ENCODE measurements around the gene EFCAB6. TPM values are rescaled to one million over a fixed set of nuclear protein-coding genes. Genes with fewer than 3 reads are reported as not detected.

Gene EFCAB6
- total and polyA plus RNA-seq, 2 donors = 1.1 to 1.4 TPM

- H3K4me3 ChIP-seq (ENCODE audit: low read length in 2 of 2) = no peak overlapping the region
- no peak overlapping the region for H3K27ac ChIP-seq (ENCODE audit: low read depth in 1 of 2, low read length in 1 of 2)
- 93% methylated on average over 14 of the region's 14 CpGs for WGBS
- no peaks in the 10 kb centered on the region for H3K27me3 ChIP-seq (ENCODE audit: control insufficient read depth in 2 of 2, insufficient read depth in 1 of 2, low read length in 1 of 2)
- no peaks in the 10 kb centered on the region for H3K9me3 ChIP-seq (ENCODE audit: control insufficient read depth in 2 of 2, insufficient read depth in 1 of 2, low read length in 1 of 2)
- DNase-seq (ENCODE audit: low read depth in 6 of 9, low spot score in 9 of 9) = no peak
- H3K36me3 ChIP-seq (ENCODE audit: control insufficient read depth in 2 of 2, insufficient read depth in 2 of 2, low read length in 1 of 2) = no peaks in the 10 kb centered on the region
- H3K4me1 ChIP-seq (ENCODE audit: control insufficient read depth in 2 of 2, insufficient read depth in 2 of 2, low read length in 2 of 2) = no peaks in the 10 kb centered on the region
These were observed 295.0 kb downstream of the EFCAB6 start for GRCh38 chr22:43516996-43517635.

- 89% methylated on average over 14 of the region's 14 CpGs for WGBS
- Histone ChIP-seq H3K4me3 (ENCODE audit: low read length in 2 of 2) (no peak overlapping the region), H3K4me1 (ENCODE audit: control insufficient read depth in 2 of 2, insufficient read depth in 2 of 2, low read length in 2 of 2) (no peaks in the 10 kb centered on the region), H3K27me3 (ENCODE audit: control insufficient read depth in 2 of 2, insufficient read depth in 1 of 2, low read length in 1 of 2) (no peaks in the 10 kb centered on the region), H3K27ac (ENCODE audit: low read depth in 1 of 2, low read length in 1 of 2) (no peak overlapping the region), H3K9me3 (ENCODE audit: control insufficient read depth in 2 of 2, insufficient read depth in 1 of 2, low read length in 1 of 2) (no peaks in the 10 kb centered on the region), H3K36me3 (ENCODE audit: control insufficient read depth in 2 of 2, insufficient read depth in 2 of 2, low read length in 1 of 2) (no peaks in the 10 kb centered on the region)
- no peak for DNase-seq (ENCODE audit: low read depth in 6 of 9, low spot score in 9 of 9)
These were observed 295.7 kb downstream of the EFCAB6 start for GRCh38 chr22:43516386-43516785.

DNA sequence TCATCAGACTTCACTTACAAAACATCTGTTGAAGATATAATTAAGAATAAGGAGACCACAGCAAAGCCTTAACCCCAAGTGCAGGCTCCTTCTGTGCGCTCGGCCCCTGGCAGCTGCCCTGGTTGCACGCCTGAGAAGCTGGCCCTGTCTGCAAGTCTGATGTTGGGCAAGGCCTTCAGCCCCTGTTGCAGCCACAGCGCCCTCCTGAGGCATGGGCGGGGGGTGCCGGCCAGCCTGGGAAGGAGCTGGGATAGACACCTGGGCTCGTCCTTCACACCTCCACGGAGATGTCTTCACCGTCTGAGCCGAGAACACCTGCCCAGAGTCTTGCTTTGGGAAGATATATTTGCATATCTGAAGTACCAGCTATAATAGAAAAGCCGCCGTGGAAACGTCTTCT lies 296.2 kb downstream of the EFCAB6 start:
- DNase-seq (ENCODE audit: low read depth in 6 of 9, low spot score in 9 of 9) = no peak

DNA sequence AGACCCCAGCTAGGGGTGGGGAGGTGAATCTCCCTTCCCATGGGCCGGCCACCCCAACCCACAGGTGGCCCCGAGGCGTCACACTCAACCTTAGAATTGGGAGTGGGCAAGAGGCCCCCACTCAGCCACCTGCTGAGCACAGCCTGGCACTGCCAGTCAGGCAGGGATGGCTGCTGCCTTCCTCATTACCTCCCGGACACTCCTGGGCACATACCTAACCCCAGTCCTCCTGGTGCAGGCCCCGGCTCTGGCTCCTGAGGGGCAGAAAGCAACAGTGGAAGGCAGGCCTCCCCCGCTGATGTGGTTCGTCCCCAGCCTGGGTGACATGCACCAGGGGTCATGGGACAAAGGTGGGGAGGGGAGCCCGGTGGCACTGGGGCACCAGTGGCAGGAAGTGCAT lies 296.7 kb downstream of the EFCAB6 start:
- 91% methylated on average over 8 of the region's 8 CpGs for WGBS
- H3K4me1 ChIP-seq (ENCODE audit: control insufficient read depth in 2 of 2, insufficient read depth in 2 of 2, low read length in 2 of 2) = no peaks in the 10 kb centered on the region
- DNase-seq (ENCODE audit: low read depth in 6 of 9, low spot score in 9 of 9) = no peak
- no peak overlapping the region for H3K4me3 ChIP-seq (ENCODE audit: low read length in 2 of 2)
- H3K9me3 ChIP-seq (ENCODE audit: control insufficient read depth in 2 of 2, insufficient read depth in 1 of 2, low read length in 1 of 2) = no peaks in the 10 kb centered on the region
- H3K27ac ChIP-seq (ENCODE audit: low read depth in 1 of 2, low read length in 1 of 2) = no peak overlapping the region
- no peaks in the 10 kb centered on the region for H3K36me3 ChIP-seq (ENCODE audit: control insufficient read depth in 2 of 2, insufficient read depth in 2 of 2, low read length in 1 of 2)
- no peaks in the 10 kb centered on the region for H3K27me3 ChIP-seq (ENCODE audit: control insufficient read depth in 2 of 2, insufficient read depth in 1 of 2, low read length in 1 of 2)

More for the DNA sequence above, 296.2 kb downstream of the EFCAB6 start:
- Histone ChIP-seq H3K4me3 (ENCODE audit: low read length in 2 of 2) (no peak overlapping the region), H3K27ac (ENCODE audit: low read depth in 1 of 2, low read length in 1 of 2) (no peak overlapping the region), H3K36me3 (ENCODE audit: control insufficient read depth in 2 of 2, insufficient read depth in 2 of 2, low read length in 1 of 2) (no peaks in the 10 kb centered on the region), H3K4me1 (ENCODE audit: control insufficient read depth in 2 of 2, insufficient read depth in 2 of 2, low read length in 2 of 2) (no peaks in the 10 kb centered on the region), H3K27me3 (ENCODE audit: control insufficient read depth in 2 of 2, insufficient read depth in 1 of 2, low read length in 1 of 2) (no peaks in the 10 kb centered on the region), H3K9me3 (ENCODE audit: control insufficient read depth in 2 of 2, insufficient read depth in 1 of 2, low read length in 1 of 2) (no peaks in the 10 kb centered on the region)
- WGBS = 78% methylated on average over 13 of the region's 13 CpGs

DNA sequence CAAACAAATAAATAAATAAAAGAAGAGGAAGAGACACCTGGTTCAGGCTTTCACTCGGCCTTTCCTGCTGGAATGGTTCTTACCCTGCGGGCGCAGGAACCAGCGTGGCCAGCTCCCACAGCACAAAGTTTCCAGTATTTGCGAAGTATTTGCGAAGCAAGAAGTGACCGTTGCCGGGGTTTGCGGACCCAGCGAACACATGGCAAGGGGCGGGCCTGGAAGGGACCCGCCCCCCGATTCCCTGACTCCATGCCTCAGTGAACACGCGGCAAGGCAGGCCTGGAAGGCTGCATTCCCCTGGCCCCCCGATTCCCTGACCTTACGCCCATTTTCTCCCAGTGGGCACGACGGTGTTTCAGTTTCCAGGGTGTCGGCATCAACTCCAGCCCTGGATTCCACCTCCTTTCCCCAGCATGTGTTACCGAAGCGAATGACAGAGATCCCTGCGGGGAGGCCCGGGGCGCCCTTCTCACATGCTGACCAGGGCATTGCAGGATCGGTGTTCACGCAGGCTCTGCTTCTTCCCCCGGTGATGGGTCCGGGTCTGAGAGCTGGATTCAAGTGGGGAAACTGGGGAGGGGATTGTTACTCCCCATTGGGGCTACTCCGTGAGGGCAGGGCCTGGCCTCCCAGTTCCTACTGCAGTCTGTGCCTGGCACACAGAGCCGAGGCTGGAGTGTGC lies 297.5 kb downstream of the EFCAB6 start:
- H3K27me3 ChIP-seq (ENCODE audit: control insufficient read depth in 2 of 2, insufficient read depth in 1 of 2, low read length in 1 of 2) = no peaks in the 10 kb centered on the region
- H3K4me3 ChIP-seq (ENCODE audit: low read length in 2 of 2) = no peak overlapping the region
- no peak overlapping the region for H3K27ac ChIP-seq (ENCODE audit: low read depth in 1 of 2, low read length in 1 of 2)
- no peak for DNase-seq (ENCODE audit: low read depth in 6 of 9, low spot score in 9 of 9)
- no peaks in the 10 kb centered on the region for H3K4me1 ChIP-seq (ENCODE audit: control insufficient read depth in 2 of 2, insufficient read depth in 2 of 2, low read length in 2 of 2)
- 90% methylated on average over 31 of the region's 31 CpGs for WGBS
- H3K36me3 ChIP-seq (ENCODE audit: control insufficient read depth in 2 of 2, insufficient read depth in 2 of 2, low read length in 1 of 2) = no peaks in the 10 kb centered on the region
- H3K9me3 ChIP-seq (ENCODE audit: control insufficient read depth in 2 of 2, insufficient read depth in 1 of 2, low read length in 1 of 2) = no peaks in the 10 kb centered on the region

DNA sequence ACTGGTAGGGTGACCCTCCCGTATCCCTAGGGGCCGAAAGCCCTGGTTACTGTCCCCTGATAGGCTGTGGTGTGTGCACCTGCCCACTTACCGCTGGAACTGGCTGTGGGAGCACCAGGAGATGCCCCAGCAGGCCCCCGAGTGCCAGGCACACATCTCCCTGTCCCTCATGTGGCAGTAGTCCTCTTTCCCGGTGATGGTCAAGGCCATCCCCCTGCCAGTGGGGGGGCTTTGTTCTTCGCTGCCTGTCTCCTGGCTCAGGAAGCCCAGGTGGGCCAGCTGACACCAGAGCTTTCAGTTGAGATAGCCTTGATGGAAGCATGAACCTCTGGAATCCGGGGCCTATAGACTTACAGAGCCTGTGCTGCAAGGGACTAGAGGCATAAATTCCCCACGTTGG lies 299.8 kb downstream of the EFCAB6 start:
- no peak for DNase-seq (ENCODE audit: low read depth in 6 of 9, low spot score in 9 of 9)
- no peaks in the 10 kb centered on the region for H3K36me3 ChIP-seq (ENCODE audit: control insufficient read depth in 2 of 2, insufficient read depth in 2 of 2, low read length in 1 of 2)
- H3K4me1 ChIP-seq (ENCODE audit: control insufficient read depth in 2 of 2, insufficient read depth in 2 of 2, low read length in 2 of 2) = no peaks in the 10 kb centered on the region
- no peaks in the 10 kb centered on the region for H3K27me3 ChIP-seq (ENCODE audit: control insufficient read depth in 2 of 2, insufficient read depth in 1 of 2, low read length in 1 of 2)
- no peak overlapping the region for H3K4me3 ChIP-seq (ENCODE audit: low read length in 2 of 2)
- WGBS = 86% methylated on average over 8 of the region's 8 CpGs
- H3K9me3 ChIP-seq (ENCODE audit: control insufficient read depth in 2 of 2, insufficient read depth in 1 of 2, low read length in 1 of 2) = no peaks in the 10 kb centered on the region
- H3K27ac ChIP-seq (ENCODE audit: low read depth in 1 of 2, low read length in 1 of 2) = peak overlapping the region in 1 of 2 donors; percentile 47

DNA sequence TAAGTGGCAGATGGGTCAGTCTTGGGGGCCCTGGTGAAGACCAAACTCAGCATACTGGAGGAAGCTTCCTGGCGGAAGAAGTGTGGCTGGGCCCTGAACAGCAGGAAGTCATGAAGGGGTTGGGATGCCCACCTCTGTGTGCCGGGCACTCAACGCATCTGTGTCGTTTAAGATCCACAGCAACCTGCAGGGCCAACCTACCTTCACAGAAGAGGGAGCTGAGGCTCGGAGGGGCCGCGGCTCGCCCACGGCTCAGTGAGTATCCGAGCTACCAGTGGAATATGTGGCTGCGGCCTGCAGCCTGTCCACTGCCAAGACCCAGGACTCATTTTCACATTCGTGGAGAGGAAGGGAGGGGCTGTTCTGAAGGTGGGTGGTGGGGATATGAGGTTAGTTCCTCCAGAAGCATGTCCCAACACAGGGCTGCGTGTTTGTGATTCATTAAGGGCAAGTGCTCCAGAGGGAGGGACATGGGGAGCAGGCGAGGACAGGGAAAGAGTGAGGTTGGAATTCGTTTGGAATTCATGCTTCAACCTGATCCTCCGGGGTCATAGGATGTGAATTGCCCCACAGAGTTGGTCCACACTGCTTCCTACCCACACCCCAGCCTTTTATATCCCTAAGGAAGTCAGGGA lies 300.7 kb downstream of the EFCAB6 start:
- Histone ChIP-seq H3K27me3 (ENCODE audit: control insufficient read depth in 2 of 2, insufficient read depth in 1 of 2, low read length in 1 of 2) (no peaks in the 10 kb centered on the region), H3K36me3 (ENCODE audit: control insufficient read depth in 2 of 2, insufficient read depth in 2 of 2, low read length in 1 of 2) (no peaks in the 10 kb centered on the region), H3K9me3 (ENCODE audit: control insufficient read depth in 2 of 2, insufficient read depth in 1 of 2, low read length in 1 of 2) (no peaks in the 10 kb centered on the region), H3K4me1 (ENCODE audit: control insufficient read depth in 2 of 2, insufficient read depth in 2 of 2, low read length in 2 of 2) (no peaks in the 10 kb centered on the region), H3K4me3 (ENCODE audit: low read length in 2 of 2) (no peak overlapping the region), H3K27ac (ENCODE audit: low read depth in 1 of 2, low read length in 1 of 2) (peak overlapping the region in 1 of 2 donors; percentile 50)
- no peak for DNase-seq (ENCODE audit: low read depth in 6 of 9, low spot score in 9 of 9)
- WGBS = 85% methylated on average over 16 of the region's 16 CpGs

GRCh38 chr22:43510281-43511070 lies 301.6 kb downstream of the EFCAB6 start:
- no peak for DNase-seq (ENCODE audit: low read depth in 6 of 9, low spot score in 9 of 9)
- Histone ChIP-seq H3K27ac (ENCODE audit: low read depth in 1 of 2, low read length in 1 of 2) (no peak overlapping the region), H3K4me3 (ENCODE audit: low read length in 2 of 2) (no peak overlapping the region), H3K4me1 (ENCODE audit: control insufficient read depth in 2 of 2, insufficient read depth in 2 of 2, low read length in 2 of 2) (no peaks in the 10 kb centered on the region), H3K36me3 (ENCODE audit: control insufficient read depth in 2 of 2, insufficient read depth in 2 of 2, low read length in 1 of 2) (no peaks in the 10 kb centered on the region), H3K27me3 (ENCODE audit: control insufficient read depth in 2 of 2, insufficient read depth in 1 of 2, low read length in 1 of 2) (no peaks in the 10 kb centered on the region), H3K9me3 (ENCODE audit: control insufficient read depth in 2 of 2, insufficient read depth in 1 of 2, low read length in 1 of 2) (no peaks in the 10 kb centered on the region)
- 88% methylated on average over 9 of the region's 9 CpGs for WGBS

GRCh38 chr22:43509337-43509736 lies 302.8 kb downstream of the EFCAB6 start:
- no peaks in the 10 kb centered on the region for H3K9me3 ChIP-seq (ENCODE audit: control insufficient read depth in 2 of 2, insufficient read depth in 1 of 2, low read length in 1 of 2)
- H3K4me1 ChIP-seq (ENCODE audit: control insufficient read depth in 2 of 2, insufficient read depth in 2 of 2, low read length in 2 of 2) = no peaks in the 10 kb centered on the region
- H3K27ac ChIP-seq (ENCODE audit: low read depth in 1 of 2, low read length in 1 of 2) = no peak overlapping the region
- 94% methylated on average over 2 of the region's 2 CpGs for WGBS
- H3K36me3 ChIP-seq (ENCODE audit: control insufficient read depth in 2 of 2, insufficient read depth in 2 of 2, low read length in 1 of 2) = no peaks in the 10 kb centered on the region
- no peak for DNase-seq (ENCODE audit: low read depth in 6 of 9, low spot score in 9 of 9)
- H3K27me3 ChIP-seq (ENCODE audit: control insufficient read depth in 2 of 2, insufficient read depth in 1 of 2, low read length in 1 of 2) = no peaks in the 10 kb centered on the region
- no peak overlapping the region for H3K4me3 ChIP-seq (ENCODE audit: low read length in 2 of 2)

All from thymus (tissue), 11 donors.